HCT116 (cell line): ENCODE results near the gene POLR2I. TPM values are rescaled to one million over a fixed set of nuclear protein-coding genes. Genes with fewer than 3 reads are reported as not detected.

Experiments
- ATAC-seq: fragments of 200-7000 bp; cut with Tn5 transposase; 2 replicates; pipeline ENCODE4 v1.9.1; 2020; ENCODE audit warnings: mild to moderate bottlenecking, moderate library complexity
- BruUV-seq: library from RNA; stranded (reverse); fragments of 400-500 nt; replicated peaks from 2 replicates; lab custom pipeline; 2021; lab: Mats Ljungman, UMichigan
- CTCF ChIA-PET: fragments of 300-600 bp; sonication (Branson Sonifier 250); formaldehyde crosslinking; loops from one replicate; lab custom pipeline; 2021; ENCODE audit warnings: antibody characterized with exemption; lab: Charles Lee
- POLR2A ChIA-PET: fragments of 300-600, 350-600 bp; sonication (Branson Sonifier 250); formaldehyde crosslinking; loops from one replicate; lab custom pipeline; 2021; ENCODE audit warnings: antibody characterized with exemption; lab: Charles Lee
- RAD21 ChIA-PET, 2 experiments: fragments of 300-600 bp; sonication (Branson Sonifier 250); formaldehyde crosslinking; loops; one replicate each; lab custom pipeline; 2023; ENCODE audit warnings: low total read pairs in 2 of 2; ENCODE audit not compliant: uncharacterized antibody in 2 of 2, unreplicated experiment in 2 of 2, low non-redundant PET in 1 of 2; lab: Charles Lee
- DNase-seq: peaks from one replicate; pipeline ENCODE4 v3.0.0-alpha.2; 2010; ENCODE audit warnings: low read depth, low spot score
- H2AFZ ChIP-seq: fragments of 200-600 bp; shearing (Covaris generic), sonication (generic); 2 replicates; pipeline ENCODE4 v1.6.1; 2017; ENCODE audit warnings: low read depth, mixed run types, mixed read lengths, antibody characterized with exemption, low read length; ENCODE audit not compliant: poor library complexity, severe bottlenecking
- H3K27ac ChIP-seq: 2 replicates; pipeline ENCODE4 v1.5.1; 2012; ENCODE audit warnings: low read depth, low read length
- H3K27me3 ChIP-seq: fragments of 200-600 bp; sonication (generic); 2 replicates; pipeline ENCODE4 v1.6.1; 2016; ENCODE audit warnings: mixed run types, low read length, mixed read lengths; ENCODE audit not compliant: insufficient read depth
- H3K36me3 ChIP-seq, 2 experiments: fragments of 200-500 bp in 1 of 2; fragments of 200-600 bp in 1 of 2; sonication (Bioruptor generic) in 1 of 2; sonication (generic) in 1 of 2; 2 replicates each; pipeline versions ENCODE4 v1.5.1 to v1.6.1; 2014 to 2016; ENCODE audit warnings: low read length in 2 of 2, inconsistent platforms in 1 of 2, mixed read lengths in 1 of 2, mixed run types in 1 of 2; ENCODE audit not compliant: insufficient read depth in 2 of 2, control insufficient read depth in 1 of 2
- H3K4me1 ChIP-seq, 2 experiments: fragments of 200-600 bp in 1 of 2; sonication (generic) in 1 of 2; 2 replicates each; pipeline versions ENCODE4 v1.5.1 to v1.6.1; 2012 to 2017; ENCODE audit warnings: low read length in 2 of 2, inconsistent platforms in 1 of 2, mild to moderate bottlenecking in 1 of 2, mixed read lengths in 1 of 2, mixed run types in 1 of 2, moderate library complexity in 1 of 2; ENCODE audit not compliant: insufficient read depth in 2 of 2, control insufficient read depth in 1 of 2
- H3K4me2 ChIP-seq: fragments of 200-600 bp; sonication (generic); 2 replicates; pipeline ENCODE4 v1.6.1; 2017; ENCODE audit warnings: mixed run types, low read length, mixed read lengths
- H3K4me3 ChIP-seq, 2 experiments: fragments of 200-600 bp in 1 of 2; sonication (generic) in 1 of 2; replicated peaks in 1 of 2; 2 replicates each; pipeline ENCODE4 v1.5.1; 2011 to 2016; ENCODE audit warnings: low read length in 2 of 2, control low read depth in 1 of 2, low read depth in 1 of 2, mild to moderate bottlenecking in 1 of 2, mixed read lengths in 1 of 2, mixed run types in 1 of 2
- H3K79me2 ChIP-seq: fragments of 200-600 bp; sonication (generic); 2 replicates; pipeline ENCODE4 v1.6.1; 2017; ENCODE audit warnings: mild to moderate bottlenecking, mixed run types, low read length, moderate library complexity, mixed read lengths; ENCODE audit not compliant: insufficient read depth
- H3K9ac ChIP-seq: fragments of 200-600 bp; sonication (generic); 2 replicates; pipeline ENCODE4 v1.6.1; 2016; ENCODE audit warnings: low read length, mixed read lengths
- H3K9me2 ChIP-seq: fragments of 200-600 bp; sonication (generic), shearing (Covaris generic); 2 replicates; pipeline ENCODE4 v1.6.1; 2017; ENCODE audit warnings: mixed run types, mild to moderate bottlenecking, moderate library complexity; ENCODE audit not compliant: insufficient read depth
- H3K9me3 ChIP-seq, 2 experiments: fragments of 200-500 bp in 1 of 2; fragments of 200-600 bp in 1 of 2; sonication (Bioruptor generic) in 1 of 2; sonication (generic) in 1 of 2; 2 replicates each; pipeline ENCODE4 v1.6.1; 2014 to 2017; ENCODE audit warnings: low read length in 2 of 2, mixed read lengths in 2 of 2, inconsistent platforms in 1 of 2, low read depth in 1 of 2, mild to moderate bottlenecking in 1 of 2, mixed run types in 1 of 2, moderate library complexity in 1 of 2; ENCODE audit not compliant: control insufficient read depth in 1 of 2, insufficient read depth in 1 of 2
- H4K20me1 ChIP-seq: fragments of 200-600 bp; sonication (generic), shearing (Covaris generic); 2 replicates; pipeline ENCODE4 v1.6.1; 2017; ENCODE audit warnings: mixed run types, mild to moderate bottlenecking, moderate library complexity; ENCODE audit not compliant: insufficient read depth
- CBX3 ChIP-seq: IDR thresholded peaks from 2 replicates; pipeline ENCODE4 v1.6.1; 2012; ENCODE audit warnings: low read depth
- CEBPB ChIP-seq: IDR thresholded peaks from 2 replicates; pipeline ENCODE4 v1.6.1; 2012; ENCODE audit warnings: low read depth
- FOSL1 ChIP-seq: IDR thresholded peaks from 2 replicates; pipeline ENCODE4 v1.6.1; 2012; ENCODE audit warnings: low read depth
- POLR2A ChIP-seq: IDR thresholded peaks from 2 replicates; pipeline ENCODE4 v1.7.0; 2011; ENCODE audit warnings: borderline replicate concordance; ENCODE audit not compliant: insufficient read depth, insufficient read length; ENCODE audit errors: extremely low read depth
- POLR2AphosphoS5 ChIP-seq: IDR thresholded peaks from 2 replicates; pipeline ENCODE4 v1.6.1; 2011; ENCODE audit warnings: mild to moderate bottlenecking, low read depth, low read length, moderate library complexity
- SP1 ChIP-seq: IDR thresholded peaks from 2 replicates; pipeline ENCODE4 v1.6.1; 2012; ENCODE audit warnings: low read depth
- YY1 ChIP-seq: IDR thresholded peaks from 2 replicates; pipeline ENCODE4 v1.6.1; 2011; ENCODE audit warnings: low read length, low read depth, moderate library complexity, mild to moderate bottlenecking; ENCODE audit not compliant: insufficient replicate concordance; ENCODE audit errors: extremely low read depth
- ZNF274 ChIP-seq: fragments of 200-500 bp; sonication (Bioruptor generic); IDR thresholded peaks from 2 replicates; pipeline ENCODE4 v1.6.1; 2014; ENCODE audit warnings: mild to moderate bottlenecking, low read depth, low read length, inconsistent platforms
- intact Hi-C: fragments of 100-400 bp; cut with micrococcal nuclease; formaldehyde crosslinking; loops from 2 replicates; pipeline ENCODE4 v1.10.0; 2022
- total RNA-seq: library from RNA; stranded (reverse); gene quantifications from one replicate; pipeline ENCODE4 v1.2.1, GENCODE V29; 2021; ENCODE audit not compliant: unreplicated experiment
- TF ChIP-seq, protein P1 (sequence below): IDR thresholded peaks from 2 replicates; pipeline ENCODE4 v1.6.1; 2011; ENCODE audit warnings: mild to moderate bottlenecking, low read length, moderate library complexity; ENCODE audit not compliant: insufficient replicate concordance; ENCODE audit errors: extremely low read depth
- TF ChIP-seq, protein P2 (sequence below): IDR thresholded peaks from 2 replicates; pipeline ENCODE4 v1.6.1; 2012
- TF ChIP-seq, protein P3 (sequence below): IDR thresholded peaks from 2 replicates; pipeline ENCODE4 v1.6.1; 2012

POLR2I gene
- total RNA-seq, 1 experiment from 2014 or later = 108 TPM

DNA sequence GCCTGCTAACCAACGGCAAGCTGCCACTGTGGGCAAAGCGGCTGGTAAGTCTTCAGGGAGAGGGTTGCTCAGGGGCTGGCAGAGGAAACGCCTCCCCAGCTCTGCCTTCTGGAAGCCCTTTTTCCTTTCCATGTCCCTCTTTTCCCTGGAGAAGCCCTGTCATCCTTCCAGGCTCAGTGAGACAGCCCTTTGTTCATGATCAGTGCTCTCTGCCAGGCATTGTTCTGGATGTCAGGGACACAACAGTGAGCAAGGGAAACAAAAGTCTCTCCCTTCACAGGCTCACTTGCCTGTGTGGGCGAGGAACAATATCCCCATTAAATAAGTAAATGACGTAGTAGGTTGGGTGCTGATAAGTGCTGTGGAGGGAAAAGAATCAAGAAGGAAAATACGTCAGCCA, 17.6 kb downstream of the POLR2I start:
- H3K27me3 ChIP-seq = no peaks in the 10 kb centered on the region
- H3K36me3 ChIP-seq = peaks cover 5 to 12% of the 10 kb centered on the region in 2 experiments
- no peaks in the 10 kb centered on the region for H3K9me2 ChIP-seq
- DNase-seq (no peak), ATAC-seq (no peak)
- POLR2A ChIA-PET = no interaction called here
- intact Hi-C loops = no loop called here
- no peaks in the 10 kb centered on the region for H3K9me3 ChIP-seq
- peaks cover 0 to 8% of the 10 kb centered on the region in 2 experiments; a peak in 1 of 4 replicates for H3K4me1 ChIP-seq
- H3K4me3 ChIP-seq = no peak overlapping the region
- no peak overlapping the region for H3K27ac ChIP-seq
- no peak overlapping the region for H3K9ac ChIP-seq
- no peak overlapping the region for H2AFZ ChIP-seq
- no TSS peak for BruUV-seq
- H4K20me1 ChIP-seq = no peaks in the 10 kb centered on the region
- RAD21 ChIA-PET = no interaction called here
- H3K79me2 ChIP-seq = no peaks in the 10 kb centered on the region
- TF ChIP-seq YY1 = no peak
- TF ChIP-seq, protein P1, sequence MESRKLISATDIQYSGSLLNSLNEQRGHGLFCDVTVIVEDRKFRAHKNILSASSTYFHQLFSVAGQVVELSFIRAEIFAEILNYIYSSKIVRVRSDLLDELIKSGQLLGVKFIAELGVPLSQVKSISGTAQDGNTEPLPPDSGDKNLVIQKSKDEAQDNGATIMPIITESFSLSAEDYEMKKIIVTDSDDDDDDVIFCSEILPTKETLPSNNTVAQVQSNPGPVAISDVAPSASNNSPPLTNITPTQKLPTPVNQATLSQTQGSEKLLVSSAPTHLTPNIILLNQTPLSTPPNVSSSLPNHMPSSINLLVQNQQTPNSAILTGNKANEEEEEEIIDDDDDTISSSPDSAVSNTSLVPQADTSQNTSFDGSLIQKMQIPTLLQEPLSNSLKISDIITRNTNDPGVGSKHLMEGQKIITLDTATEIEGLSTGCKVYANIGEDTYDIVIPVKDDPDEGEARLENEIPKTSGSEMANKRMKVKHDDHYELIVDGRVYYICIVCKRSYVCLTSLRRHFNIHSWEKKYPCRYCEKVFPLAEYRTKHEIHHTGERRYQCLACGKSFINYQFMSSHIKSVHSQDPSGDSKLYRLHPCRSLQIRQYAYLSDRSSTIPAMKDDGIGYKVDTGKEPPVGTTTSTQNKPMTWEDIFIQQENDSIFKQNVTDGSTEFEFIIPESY = no peak
- TF ChIP-seq ZNF274 = no peak
- TF ChIP-seq, protein P2, sequence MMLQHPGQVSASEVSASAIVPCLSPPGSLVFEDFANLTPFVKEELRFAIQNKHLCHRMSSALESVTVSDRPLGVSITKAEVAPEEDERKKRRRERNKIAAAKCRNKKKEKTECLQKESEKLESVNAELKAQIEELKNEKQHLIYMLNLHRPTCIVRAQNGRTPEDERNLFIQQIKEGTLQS = no peak
- no peak for TF ChIP-seq FOSL1
- no peak for TF ChIP-seq POLR2A
- no peak for TF ChIP-seq CEBPB
- TF ChIP-seq SP1 = no peak
- no peak for TF ChIP-seq POLR2AphosphoS5
- TF ChIP-seq, protein P3, sequence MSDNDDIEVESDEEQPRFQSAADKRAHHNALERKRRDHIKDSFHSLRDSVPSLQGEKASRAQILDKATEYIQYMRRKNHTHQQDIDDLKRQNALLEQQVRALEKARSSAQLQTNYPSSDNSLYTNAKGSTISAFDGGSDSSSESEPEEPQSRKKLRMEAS = no peak
- no peak for TF ChIP-seq CBX3
- H3K4me2 ChIP-seq = no peak overlapping the region
- CTCF ChIA-PET = no interaction called here
